Amniotic epithelial cell (primary cell): ENCODE measurements around the gene KLF11.
A peak's percentile ranks its signal among the peaks of the same experiment; 100 is the strongest.

Experiments
- DNase-seq: peaks from one replicate; pipeline ENCODE4 v3.0.0-alpha.2; 2010; ENCODE audit warnings: low read depth

The KLF11 gene

GRCh38 chr2:10043256-10043905 is at the start of gene KLF11:
Gene KLF11, plus strand, starts transcription at chr2:10043550. Its CDS starts 167 bp downstream, at chr2:10043717.
- DNase-seq = peak; percentile 82

DNA sequence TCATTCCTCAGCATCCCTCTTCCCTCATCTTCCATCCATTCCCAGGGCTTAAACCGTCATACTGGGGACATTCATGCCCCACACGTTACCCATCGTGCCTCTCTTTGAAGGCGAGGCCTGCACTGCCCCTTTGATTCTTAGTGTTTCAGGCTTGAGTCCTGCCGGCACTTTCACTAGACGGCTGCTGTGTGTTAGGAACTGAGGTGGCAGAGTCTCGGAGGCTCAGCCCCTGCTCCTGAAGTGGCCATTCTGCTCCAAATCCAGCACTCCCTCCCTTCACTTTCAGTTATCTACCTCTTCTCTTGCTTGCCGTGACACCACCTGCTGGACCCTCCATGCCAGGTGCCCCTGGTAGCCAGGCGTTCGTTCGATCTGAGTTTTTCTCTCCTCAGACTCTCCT is 48.9 kb upstream of the KLF11 start:
- DNase-seq = no peak

- no peak for DNase-seq
Measured at GRCh38 chr2:9995059-9995458, 48.3 kb upstream of the KLF11 start.

DNA sequence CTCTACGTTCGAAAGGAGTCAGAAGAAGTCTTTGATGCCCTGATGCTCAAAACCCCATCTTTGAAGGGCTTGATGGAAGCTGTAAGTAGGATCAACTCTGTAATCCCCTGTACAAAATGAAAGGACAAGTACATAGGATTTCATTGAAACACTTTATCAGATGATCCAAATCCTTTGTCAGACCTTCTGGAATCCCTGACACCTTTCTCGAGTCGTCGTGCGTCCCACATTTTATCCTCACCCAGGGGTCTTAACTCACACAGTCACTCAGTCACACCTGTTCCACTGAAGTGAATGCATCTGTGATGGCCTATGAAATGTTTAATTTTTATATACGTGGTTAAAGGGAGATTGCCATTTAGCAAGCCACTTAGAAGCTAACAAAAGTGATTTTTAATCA is 47.0 kb upstream of the KLF11 start:
- no peak for DNase-seq

- no peak for DNase-seq
Measured at GRCh38 chr2:9997936-9998335, 45.4 kb upstream of the KLF11 start.

- no peak for DNase-seq
Measured at GRCh38 chr2:9998916-9999654, 44.3 kb upstream of the KLF11 start.

DNA sequence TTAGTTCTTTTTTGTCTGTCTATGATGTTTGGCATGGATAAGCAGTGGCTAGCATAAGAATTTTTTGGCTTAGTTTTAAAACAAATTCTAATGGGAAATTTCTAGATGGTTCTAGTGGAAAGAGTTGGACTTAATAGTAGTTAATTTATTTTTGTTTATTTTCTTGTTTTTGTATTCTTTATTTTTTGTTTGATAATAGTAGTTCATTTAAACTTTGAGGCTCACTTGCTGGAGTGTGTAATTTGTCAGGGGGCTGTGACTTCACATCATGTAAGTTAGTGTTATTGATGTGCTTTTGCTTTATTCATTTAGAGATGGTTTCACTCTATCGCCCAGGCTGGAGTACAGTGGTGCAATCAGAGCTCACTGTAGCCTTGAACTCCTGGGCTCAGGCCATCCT is 43.7 kb upstream of the KLF11 start:
- no peak for DNase-seq

GRCh38 chr2:10000541-10000940 is 42.8 kb upstream of the KLF11 start:
- no peak for DNase-seq

GRCh38 chr2:10001586-10001985 is 41.8 kb upstream of the KLF11 start:
- DNase-seq = no peak

DNA sequence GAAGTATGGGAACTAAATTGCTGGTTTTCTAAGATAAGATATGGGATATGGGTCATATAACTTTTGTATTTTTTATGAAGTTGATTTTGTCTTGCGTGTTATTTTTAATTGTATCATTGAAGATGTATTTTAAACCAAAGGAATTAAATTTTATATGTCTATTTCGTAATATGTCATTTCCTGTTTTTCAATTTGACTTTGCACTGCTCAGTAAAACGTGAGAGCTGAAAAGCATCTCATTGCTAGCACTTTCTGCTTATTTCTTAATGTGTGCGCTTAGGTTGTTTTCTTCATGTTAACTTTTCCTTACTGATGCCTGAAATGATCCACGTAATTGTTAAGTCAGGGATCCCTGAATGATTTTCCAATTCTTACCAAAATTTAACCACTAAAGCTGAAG is 41.2 kb upstream of the KLF11 start:
- DNase-seq = no peak

- no peak for DNase-seq
Measured at GRCh38 chr2:10002681-10003080, 40.7 kb upstream of the KLF11 start.

DNA sequence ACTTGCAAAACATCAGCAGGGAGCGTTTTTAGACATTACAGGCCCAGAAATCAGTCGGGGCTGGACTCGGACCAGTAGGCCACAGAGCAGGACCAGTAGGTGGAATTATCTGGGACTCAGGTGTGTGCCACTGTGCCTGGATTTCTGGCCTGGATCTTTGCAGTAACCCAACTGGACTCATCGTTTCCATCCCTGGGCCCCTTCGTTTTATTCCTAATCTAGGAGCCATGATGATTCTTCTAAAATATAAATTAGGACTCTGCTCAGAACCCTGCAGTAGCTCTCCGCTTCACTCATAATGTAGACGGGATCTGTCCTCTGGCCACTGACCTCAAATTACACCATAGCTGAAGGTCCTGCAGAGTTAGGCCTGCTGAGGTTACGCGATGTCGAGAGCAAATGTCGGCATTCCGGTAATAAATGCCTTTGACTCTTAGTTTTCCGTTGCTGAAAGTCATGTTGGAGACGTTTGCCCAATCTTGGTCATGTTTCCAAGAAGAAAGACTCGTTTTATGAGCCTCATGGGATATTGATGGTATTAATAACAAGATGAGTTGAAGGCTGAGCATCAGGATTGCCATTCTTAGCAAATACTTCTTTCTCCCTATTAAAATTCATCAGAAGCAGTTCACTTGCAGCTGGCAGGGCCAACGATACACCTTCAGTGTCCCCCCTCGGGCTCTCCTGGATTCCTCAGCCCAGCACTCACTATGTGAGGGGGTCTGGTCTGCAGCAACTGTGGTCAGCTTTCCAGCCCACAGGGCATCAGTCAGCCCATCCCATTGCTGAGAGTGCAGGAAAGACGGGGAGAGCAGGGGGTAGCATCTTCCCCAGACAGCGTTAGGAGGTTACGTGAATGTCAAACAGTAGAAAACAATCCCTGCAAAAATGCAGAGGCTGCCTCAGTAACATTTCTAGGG is 39.9 kb upstream of the KLF11 start:
- no peak for DNase-seq

- DNase-seq = no peak
Measured at GRCh38 chr2:10004401-10004800, 38.9 kb upstream of the KLF11 start.

DNA sequence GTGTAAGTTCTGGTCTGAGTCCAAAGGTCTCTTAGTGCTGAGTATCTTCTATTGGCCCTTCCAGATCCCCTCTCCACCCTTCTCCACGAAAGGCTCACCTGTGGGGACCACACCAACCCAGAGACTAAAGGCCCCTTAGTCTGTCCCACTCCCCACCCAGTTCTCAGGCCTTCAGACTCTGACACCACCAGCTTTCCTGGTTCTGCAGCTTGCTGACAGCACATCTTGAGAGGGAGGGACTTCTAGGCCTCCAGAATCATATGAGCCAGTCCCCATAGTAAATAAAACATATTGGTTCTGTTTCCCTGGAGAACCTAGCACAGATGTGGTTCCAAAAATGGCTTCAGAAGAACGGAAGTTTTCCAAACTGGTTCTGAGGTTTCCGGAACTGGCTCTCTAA is 38.5 kb upstream of the KLF11 start:
- no peak for DNase-seq

DNA sequence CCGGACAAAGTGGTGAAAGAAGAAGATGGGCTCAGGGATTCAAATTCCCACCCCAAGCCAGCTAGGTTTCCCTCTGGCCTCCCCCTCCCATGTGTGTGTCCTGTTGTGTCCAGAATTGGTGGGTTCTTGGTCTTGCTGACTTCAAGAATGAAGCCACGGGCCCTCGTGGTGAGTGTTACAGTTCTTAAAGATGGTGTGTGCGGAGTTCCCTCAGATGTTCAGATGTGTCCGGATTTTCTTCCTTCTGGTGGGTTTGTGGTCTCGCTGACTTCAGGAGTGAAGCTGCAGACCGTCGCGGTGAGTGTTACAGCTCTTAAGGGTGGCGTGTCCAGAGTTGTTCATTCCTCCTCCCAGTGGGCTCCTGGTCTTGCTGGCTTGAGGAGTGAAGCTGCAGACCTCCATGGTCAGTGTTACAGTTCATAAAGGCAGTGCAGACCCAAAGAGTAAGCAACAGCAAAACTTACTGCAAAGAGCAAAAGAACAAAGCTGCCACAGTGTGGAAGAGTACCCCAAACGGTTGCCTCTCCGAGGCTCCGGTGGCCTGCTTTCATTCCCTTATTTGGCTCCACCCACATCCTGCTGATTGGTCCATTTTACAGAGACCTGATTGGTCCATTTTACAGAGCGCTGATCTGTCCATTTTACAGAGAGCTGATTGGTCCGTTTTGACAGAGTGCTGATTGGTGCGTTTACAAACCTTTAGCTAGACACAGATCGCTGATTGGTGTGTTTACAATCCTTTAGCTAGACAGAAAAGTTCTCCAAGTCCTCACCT is 37.7 kb upstream of the KLF11 start:
- DNase-seq = no peak

GRCh38 chr2:10006236-10007161 is 36.9 kb upstream of the KLF11 start:
- DNase-seq = no peak

GRCh38 chr2:10007435-10007834 is 35.9 kb upstream of the KLF11 start:
- no peak for DNase-seq

DNA sequence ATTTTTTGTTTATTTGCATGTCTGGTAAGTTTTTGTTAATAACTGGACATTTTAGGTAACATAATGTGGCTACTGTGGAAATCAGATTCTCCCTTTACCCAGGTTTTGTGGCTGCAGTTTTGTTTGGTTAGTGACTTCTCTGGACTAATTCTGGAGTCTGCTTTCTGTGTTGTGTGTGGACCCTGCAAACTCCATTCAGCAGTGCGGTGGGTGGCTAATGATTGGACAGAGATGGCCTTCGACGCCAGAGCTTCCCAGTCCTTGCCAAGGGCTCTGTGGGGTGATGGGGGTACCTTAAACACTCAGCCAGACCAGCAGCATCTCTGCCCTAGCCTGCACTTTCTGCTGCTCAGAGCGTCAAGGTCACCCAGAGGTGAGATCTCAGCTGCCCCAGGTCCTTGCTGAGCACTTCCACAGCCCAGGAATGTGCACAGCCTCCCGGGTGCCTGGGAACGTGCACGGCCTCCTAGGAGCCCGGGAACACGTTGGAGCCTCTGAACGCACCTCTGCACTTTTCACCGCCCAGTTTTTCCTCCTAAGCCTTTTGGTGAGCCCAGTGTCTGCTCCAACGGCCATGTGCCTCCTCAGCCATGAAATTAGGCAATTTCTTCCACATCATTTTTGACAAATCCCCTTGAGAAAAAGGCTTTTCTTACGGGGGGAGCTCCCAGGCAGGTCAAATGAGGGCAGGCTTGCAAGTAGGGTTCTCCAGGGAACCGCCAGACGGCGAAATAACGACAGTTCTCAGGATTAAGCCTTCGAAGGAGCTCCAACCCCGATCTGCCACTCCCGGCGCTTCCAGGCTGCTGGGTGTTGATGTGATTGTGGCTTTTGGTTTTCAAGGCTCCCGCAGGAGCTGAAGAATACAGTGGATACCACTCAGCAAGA is 35.2 kb upstream of the KLF11 start:
- no peak for DNase-seq

GRCh38 chr2:10008809-10009176 is 34.6 kb upstream of the KLF11 start:
- DNase-seq = no peak

DNA sequence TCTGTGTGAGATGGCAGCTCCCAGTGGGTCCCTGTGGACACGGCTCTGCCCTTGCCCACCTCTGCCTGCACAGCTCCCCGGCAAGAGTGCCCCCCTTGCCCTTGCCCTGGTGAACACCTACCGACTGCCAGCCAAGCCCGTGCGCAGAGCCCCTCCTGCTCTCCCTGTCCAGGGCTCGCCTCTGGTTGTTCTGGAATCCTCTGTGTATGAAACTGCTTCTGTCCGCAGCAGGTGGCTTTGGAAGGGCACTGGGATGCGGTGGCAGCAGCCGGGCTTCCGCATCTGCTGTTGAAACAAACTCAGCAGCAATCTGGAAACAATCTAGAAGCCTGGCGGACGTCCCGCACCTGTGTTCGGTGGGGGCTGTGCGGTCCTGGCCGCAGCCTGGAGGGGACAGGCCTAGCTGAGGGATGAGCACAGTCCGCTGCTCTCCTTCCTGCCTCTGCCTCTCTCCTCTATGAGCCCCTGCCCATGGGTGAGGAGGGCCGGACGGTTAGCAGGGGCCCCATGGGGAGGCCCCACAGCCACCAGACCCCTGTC is 34.0 kb upstream of the KLF11 start:
- no peak for DNase-seq
